Mammary epithelial cell (primary cell): ENCODE results near the gene MICU2.

ENCODE experiments used
- EZH2 ChIP-seq: IDR thresholded peaks from 2 replicates; pipeline ENCODE4 v1.6.1; 2012; ENCODE audit warnings: low read length, inconsistent platforms, borderline replicate concordance
- TF ChIP-seq, protein P1 (sequence below), 2 donors: IDR thresholded peaks in 1 of 2; conservative IDR thresholded peaks in 1 of 2; 2 replicates each; pipeline ENCODE4 v1.5.1; 2011 to 2012; ENCODE audit warnings: inconsistent platforms in 2 of 2, low read length in 2 of 2, mild to moderate bottlenecking in 2 of 2, control low read depth in 1 of 2, low read depth in 1 of 2; ENCODE audit not compliant: insufficient read depth in 1 of 2; ENCODE audit errors: extremely low read depth in 1 of 2

DNA sequence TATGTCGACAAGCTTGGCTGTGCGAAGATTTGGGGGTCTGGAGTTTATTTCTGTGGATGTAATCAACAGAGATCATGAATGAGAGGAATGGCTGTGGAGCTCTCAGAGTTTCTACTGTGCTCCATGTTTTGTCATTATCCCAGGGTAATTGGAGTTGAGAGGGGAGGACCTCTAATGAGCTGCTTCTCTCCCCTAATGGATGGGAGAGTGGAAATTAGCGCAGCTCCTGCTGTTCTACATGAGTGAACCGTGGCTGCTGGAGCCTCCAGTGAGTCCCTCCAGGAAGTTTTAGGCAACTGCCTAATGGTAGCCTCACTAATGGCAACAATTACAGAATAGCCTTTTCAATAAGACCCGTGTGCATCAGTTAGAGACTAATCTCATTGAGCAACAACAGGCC lies 35.6 kb upstream of the MICU2 start:
- TF ChIP-seq, protein P1, sequence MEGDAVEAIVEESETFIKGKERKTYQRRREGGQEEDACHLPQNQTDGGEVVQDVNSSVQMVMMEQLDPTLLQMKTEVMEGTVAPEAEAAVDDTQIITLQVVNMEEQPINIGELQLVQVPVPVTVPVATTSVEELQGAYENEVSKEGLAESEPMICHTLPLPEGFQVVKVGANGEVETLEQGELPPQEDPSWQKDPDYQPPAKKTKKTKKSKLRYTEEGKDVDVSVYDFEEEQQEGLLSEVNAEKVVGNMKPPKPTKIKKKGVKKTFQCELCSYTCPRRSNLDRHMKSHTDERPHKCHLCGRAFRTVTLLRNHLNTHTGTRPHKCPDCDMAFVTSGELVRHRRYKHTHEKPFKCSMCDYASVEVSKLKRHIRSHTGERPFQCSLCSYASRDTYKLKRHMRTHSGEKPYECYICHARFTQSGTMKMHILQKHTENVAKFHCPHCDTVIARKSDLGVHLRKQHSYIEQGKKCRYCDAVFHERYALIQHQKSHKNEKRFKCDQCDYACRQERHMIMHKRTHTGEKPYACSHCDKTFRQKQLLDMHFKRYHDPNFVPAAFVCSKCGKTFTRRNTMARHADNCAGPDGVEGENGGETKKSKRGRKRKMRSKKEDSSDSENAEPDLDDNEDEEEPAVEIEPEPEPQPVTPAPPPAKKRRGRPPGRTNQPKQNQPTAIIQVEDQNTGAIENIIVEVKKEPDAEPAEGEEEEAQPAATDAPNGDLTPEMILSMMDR (conservative IDR thresholded peaks at IDR 0.05 in 1 of 2, IDR thresholded peaks at IDR 0.05 in 1 of 2; ENCODE audit: extremely low read depth in 1 of 2, insufficient read depth in 1 of 2, low read depth in 1 of 2, low read length in 2 of 2): no peak
- TF ChIP-seq EZH2: no peak
